Kidney tubule cell (primary cell): ENCODE data around the gene KCP.

ENCODE experiments used
- DNase-seq: peaks from one replicate; pipeline ENCODE4 v3.0.0-alpha.2; 2018; ENCODE audit warnings: low spot score

KCP gene

GRCh38 chr7:128874140-128875031 is 36.1 kb downstream of the KCP start:
- DNase-seq, result no peak

- DNase-seq, result no peak
Observed at GRCh38 chr7:128873234-128873633, 37.3 kb downstream of the KCP start.

GRCh38 chr7:128872394-128872824 is 38.1 kb downstream of the KCP start:
- DNase-seq, result peak; percentile 44

GRCh38 chr7:128871050-128871449 is 39.5 kb downstream of the KCP start:
- DNase-seq, result no peak

- DNase-seq, result no peak
Observed at GRCh38 chr7:128869944-128870285, 40.6 kb downstream of the KCP start.

- DNase-seq, result peak; percentile 58
Observed at GRCh38 chr7:128869138-128869943, 41.2 kb downstream of the KCP start.

- no peak for DNase-seq
Observed at GRCh38 chr7:128868624-128869137, 41.8 kb downstream of the KCP start.

GRCh38 chr7:128867842-128868623 is 42.5 kb downstream of the KCP start:
- no peak for DNase-seq

- no peak for DNase-seq
Observed at GRCh38 chr7:128867241-128867640, 43.3 kb downstream of the KCP start.

- DNase-seq, result no peak
Observed at GRCh38 chr7:128865996-128866877, 44.3 kb downstream of the KCP start.

GRCh38 chr7:128865303-128865702 is 45.2 kb downstream of the KCP start:
- no peak for DNase-seq

- DNase-seq, result peak; percentile 80
Observed at GRCh38 chr7:128863433-128863989, 47.0 kb downstream of the KCP start.

GRCh38 chr7:128862571-128863432 is 47.7 kb downstream of the KCP start, which contains the start of gene ATP6V1F:
Gene ATP6V1F, plus strand, starts transcription at chr7:128862856. Its CDS starts 49 bp downstream, at chr7:128862905.
- DNase-seq, result peak; percentile 98

- DNase-seq, result no peak
Observed at GRCh38 chr7:128861957-128862570, 48.4 kb downstream of the KCP start.

- DNase-seq, result peak; percentile 6
Observed at GRCh38 chr7:128860158-128861073, 50.1 kb downstream of the KCP start.

- DNase-seq, result no peak
Observed at GRCh38 chr7:128859232-128860157, 51.0 kb downstream of the KCP start.
